ENCODE measurements around the gene CASP10. TPM values are rescaled to one million over a fixed set of nuclear protein-coding genes. Genes with fewer than 3 reads are reported as not detected.

The CASP10 gene
- total RNA-seq, 2 donors from 2014 or later: 3.0 to 6.0 TPM

DNA sequence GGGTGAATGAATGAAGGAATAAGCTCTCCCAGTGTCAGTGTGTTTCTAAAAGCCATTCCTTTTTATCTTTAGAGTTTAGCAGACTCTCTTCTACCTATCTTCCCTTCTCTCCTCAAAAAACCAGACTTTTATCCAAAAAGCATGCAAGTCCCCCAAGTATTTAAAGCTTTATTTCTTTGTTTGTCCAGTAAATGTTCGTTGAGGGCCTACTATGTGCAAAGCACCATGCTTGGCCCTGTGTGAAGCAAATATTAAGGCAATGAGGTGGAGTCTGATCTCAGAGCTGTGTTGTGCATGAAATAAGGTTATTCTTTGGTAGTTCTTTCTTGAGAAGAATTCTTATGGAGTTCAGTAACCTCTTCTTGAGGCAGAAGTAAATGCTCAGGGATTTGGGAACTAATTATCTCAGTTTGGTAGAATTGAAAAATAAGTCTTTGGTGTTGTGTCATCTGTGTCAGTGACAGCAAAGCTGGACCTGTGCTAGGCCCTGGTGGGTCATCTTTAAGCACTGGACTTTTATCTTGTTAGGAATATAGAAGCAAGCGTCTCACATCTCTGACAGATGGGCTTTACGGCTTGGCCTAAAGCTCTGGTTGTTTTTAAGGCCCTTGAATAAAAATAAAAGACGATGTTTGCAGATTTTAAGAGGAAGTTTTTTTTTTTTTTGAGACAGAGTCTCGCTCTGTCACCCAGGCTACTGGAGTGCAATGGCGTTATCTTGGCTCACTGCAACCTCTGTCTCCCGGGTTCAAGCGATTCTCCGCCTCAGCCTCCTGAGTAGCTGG, 28.1 kb upstream of the CASP10 start:
- Histone ChIP-seq H3K27me3 (no peaks in the 10 kb centered on the region), H3K27ac (peak overlapping the region in 1 of 4 donors; percentile 62), H3K4me1 (peaks cover 30% of the 10 kb centered on the region), H3K9me3 (no peaks in the 10 kb centered on the region), H3K4me3 (no peak overlapping the region), H3K36me3 (replicated peaks in 1 of 2; ENCODE audit: insufficient read depth in 1 of 2, low read depth in 2 of 2) (peaks cover under 1 to 25% of the 10 kb centered on the region in 2 donors)
- WGBS, 2 donors: 85 to 88% methylated on average over 9 of the region's 9 CpGs
- DNase-seq (no peak), ATAC-seq (no peak)
- TF ChIP-seq, protein P1, sequence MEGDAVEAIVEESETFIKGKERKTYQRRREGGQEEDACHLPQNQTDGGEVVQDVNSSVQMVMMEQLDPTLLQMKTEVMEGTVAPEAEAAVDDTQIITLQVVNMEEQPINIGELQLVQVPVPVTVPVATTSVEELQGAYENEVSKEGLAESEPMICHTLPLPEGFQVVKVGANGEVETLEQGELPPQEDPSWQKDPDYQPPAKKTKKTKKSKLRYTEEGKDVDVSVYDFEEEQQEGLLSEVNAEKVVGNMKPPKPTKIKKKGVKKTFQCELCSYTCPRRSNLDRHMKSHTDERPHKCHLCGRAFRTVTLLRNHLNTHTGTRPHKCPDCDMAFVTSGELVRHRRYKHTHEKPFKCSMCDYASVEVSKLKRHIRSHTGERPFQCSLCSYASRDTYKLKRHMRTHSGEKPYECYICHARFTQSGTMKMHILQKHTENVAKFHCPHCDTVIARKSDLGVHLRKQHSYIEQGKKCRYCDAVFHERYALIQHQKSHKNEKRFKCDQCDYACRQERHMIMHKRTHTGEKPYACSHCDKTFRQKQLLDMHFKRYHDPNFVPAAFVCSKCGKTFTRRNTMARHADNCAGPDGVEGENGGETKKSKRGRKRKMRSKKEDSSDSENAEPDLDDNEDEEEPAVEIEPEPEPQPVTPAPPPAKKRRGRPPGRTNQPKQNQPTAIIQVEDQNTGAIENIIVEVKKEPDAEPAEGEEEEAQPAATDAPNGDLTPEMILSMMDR (IDR thresholded peaks at IDR 0.05): no peak
- no peak for TF ChIP-seq POLR2A (IDR thresholded peaks at IDR 0.05)
- intact Hi-C loops (cut with DNase I): no loop called here

DNA sequence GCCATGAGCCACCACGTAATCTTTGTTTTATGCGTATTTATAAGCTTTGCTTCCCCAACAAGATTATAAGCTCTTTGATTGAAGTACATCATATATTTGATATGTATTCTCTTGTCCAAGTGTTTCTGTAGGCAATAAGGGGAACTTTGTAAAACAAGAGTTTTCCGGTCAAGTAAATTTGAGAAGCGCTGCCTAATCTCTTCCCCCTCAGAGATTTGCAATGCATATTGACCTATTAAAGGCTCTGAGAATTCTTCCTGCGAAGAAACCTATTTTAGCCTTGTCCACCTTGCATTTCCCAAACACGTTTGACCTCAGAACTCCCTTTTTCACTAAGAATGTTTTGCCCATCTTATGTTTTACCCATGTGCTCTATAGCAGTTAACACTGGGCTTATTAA, 26.9 kb upstream of the CASP10 start:
- peak overlapping the region in 2 of 4 donors; percentile 5 to 62 for H3K27ac ChIP-seq
- no peaks in the 10 kb centered on the region for H3K9me3 ChIP-seq
- DNase-seq (no peak), ATAC-seq (no peak)
- peaks cover 25% of the 10 kb centered on the region for H3K4me1 ChIP-seq
- H3K4me3 ChIP-seq: no peak overlapping the region
- TF ChIP-seq, protein P1 (IDR thresholded peaks at IDR 0.05): no peak
- no peak for TF ChIP-seq POLR2A (IDR thresholded peaks at IDR 0.05)
- no peaks in the 10 kb centered on the region for H3K27me3 ChIP-seq
- peaks cover 0 to 29% of the 10 kb centered on the region in 2 donors for H3K36me3 ChIP-seq (replicated peaks in 1 of 2; ENCODE audit: insufficient read depth in 1 of 2, low read depth in 2 of 2)
- intact Hi-C loops (cut with DNase I): no loop called here
- 82 to 88% methylated on average over 6 of the region's 6 CpGs for WGBS, 2 donors

DNA sequence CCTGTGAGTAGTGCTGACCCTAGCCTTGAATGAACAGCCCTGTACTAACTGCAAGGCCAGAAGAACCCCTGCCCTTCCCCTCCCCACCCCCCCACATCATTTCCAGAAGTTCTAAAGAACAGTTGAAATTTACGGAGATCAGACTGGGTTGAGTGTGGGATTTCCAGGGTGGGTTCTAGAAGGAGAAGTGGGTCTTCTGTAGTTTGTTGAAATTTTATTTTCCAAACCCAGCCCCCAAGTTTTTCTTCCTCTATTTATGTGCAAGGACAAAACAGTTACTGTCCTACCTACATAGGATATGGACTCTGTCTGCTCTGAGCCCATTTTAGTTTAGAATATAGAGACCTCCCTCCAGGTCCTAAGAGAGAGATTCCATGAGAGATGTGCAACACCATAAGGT, 26.3 kb upstream of the CASP10 start:
- 32 to 82% methylated on average over 1 of the region's 1 CpG for WGBS, 2 donors
- DNase-seq: no peak
- ATAC-seq: no peak
- H3K9me3 ChIP-seq: no peaks in the 10 kb centered on the region
- peaks cover 19% of the 10 kb centered on the region for H3K4me1 ChIP-seq
- H3K36me3 ChIP-seq (replicated peaks in 1 of 2; ENCODE audit: insufficient read depth in 1 of 2, low read depth in 2 of 2): peaks cover 0 to 31% of the 10 kb centered on the region in 2 donors
- TF ChIP-seq, protein P1 (IDR thresholded peaks at IDR 0.05): no peak
- TF ChIP-seq POLR2A (IDR thresholded peaks at IDR 0.05): no peak
- H3K27ac ChIP-seq: peak overlapping the region in 2 of 4 donors; percentile 62 to 67
- H3K4me3 ChIP-seq: no peak overlapping the region
- no peaks in the 10 kb centered on the region for H3K27me3 ChIP-seq
- intact Hi-C loops (cut with DNase I): no loop called here

DNA sequence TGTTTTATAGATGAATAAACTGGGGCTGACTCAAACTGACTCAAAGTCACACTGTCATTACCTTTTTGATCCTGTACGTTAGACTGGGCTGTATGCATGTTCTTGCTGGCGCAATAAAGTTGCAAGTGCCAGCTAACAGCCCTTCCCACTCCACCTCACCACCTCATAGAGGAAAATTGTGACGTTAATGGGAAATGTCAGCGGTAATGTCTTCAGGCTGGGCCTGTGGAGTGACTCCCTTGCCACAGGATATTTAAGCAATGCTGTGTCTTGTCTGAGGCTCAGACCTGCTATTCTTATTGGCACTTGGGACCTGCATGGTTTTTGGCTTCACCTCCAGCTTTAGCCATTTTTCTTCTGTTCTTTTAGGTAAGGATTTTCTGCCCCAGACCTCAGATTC, 25.2 kb upstream of the CASP10 start:
- TF ChIP-seq POLR2A (IDR thresholded peaks at IDR 0.05): no peak
- TF ChIP-seq, protein P1 (IDR thresholded peaks at IDR 0.05): no peak
- Histone ChIP-seq H3K27me3 (no peaks in the 10 kb centered on the region), H3K36me3 (replicated peaks in 1 of 2; ENCODE audit: insufficient read depth in 1 of 2, low read depth in 2 of 2) (peaks cover 0 to 35% of the 10 kb centered on the region in 2 donors), H3K27ac (peak overlapping the region in 3 of 4 donors; percentile 62 to 74 (median 67)), H3K9me3 (no peaks in the 10 kb centered on the region), H3K4me1 (peaks cover 15% of the 10 kb centered on the region), H3K4me3 (no peak overlapping the region)
- no peak for ATAC-seq
- DNase-seq: no peak
- 56 to 59% methylated on average over 3 to 4 of the region's 4 CpGs for WGBS, 2 donors
- intact Hi-C loops (cut with DNase I): no loop called here
